Uterus (tissue), 4 donors: ENCODE results near the gene ST7. TPM values are rescaled to one million over a fixed set of nuclear protein-coding genes. Genes with fewer than 3 reads are reported as not detected.

Source experiments
- DNase-seq, 2 donors: peaks; one replicate each; pipeline ENCODE4 v3.0.0-alpha.2; 2019 to 2020
- H3K27ac ChIP-seq, 2 donors: fragments of 200-600 bp; sonication (generic); 1 replicate in 1 of 2; 2 replicates in 1 of 2; pipeline ENCODE4 v1.5.1; 2016 to 2018
- H3K27me3 ChIP-seq, 2 donors: fragments of 200-600 bp; sonication (generic); one replicate each; pipeline ENCODE4 v1.5.1; 2018 to 2019; ENCODE audit warnings: control low read depth in 1 of 2
- H3K36me3 ChIP-seq, 2 donors: fragments of 200-600 bp; sonication (generic); one replicate each; pipeline ENCODE4 v1.5.1; 2019; ENCODE audit warnings: control low read depth in 1 of 2
- H3K4me1 ChIP-seq, 2 donors: fragments of 200-600 bp; sonication (generic); one replicate each; pipeline ENCODE4 v1.5.1; 2018 to 2019; ENCODE audit warnings: control low read depth in 1 of 2
- H3K4me3 ChIP-seq, 2 donors: fragments of 200-600 bp; sonication (generic); 1 replicate in 1 of 2; 2 replicates in 1 of 2; pipeline ENCODE4 v1.5.1; 2018 to 2019; ENCODE audit warnings: mild to moderate bottlenecking in 1 of 2
- H3K9me3 ChIP-seq, 2 donors: fragments of 200-600 bp; sonication (generic); one replicate each; pipeline ENCODE4 v1.5.1; 2019; ENCODE audit warnings: control low read depth in 1 of 2
- POLR2A ChIP-seq, 2 donors: fragments of 450-650 bp; IDR thresholded peaks; one replicate each; pipeline ENCODE4 v1.6.1; 2016; ENCODE audit warnings: antibody characterized with exemption in 2 of 2, mild to moderate bottlenecking in 1 of 2, moderate library complexity in 1 of 2
- intact Hi-C: fragments of 100-400 bp; cut with DNase I; formaldehyde crosslinking; loops from one replicate; pipeline ENCODE4 v1.15.1; 2023; ENCODE audit warnings: low total_unique reads
- total RNA-seq, 4 donors: library from RNA; depleted of rRNA in 3 of 4; stranded (reverse); fragments of >200 nt in 3 of 4; gene quantifications; one replicate each; pipeline versions ENCODE4 v1.1.0 to v1.2.4, GENCODE V29; 2014 to 2023
- TF ChIP-seq, protein P1 (sequence below), 4 experiments: fragments of 200-600 bp in 2 of 4; fragments of 450-650 bp in 2 of 4; sonication (generic) in 2 of 4; IDR thresholded peaks; one replicate each; pipeline ENCODE4 v1.5.1; 2016 to 2019; ENCODE audit warnings: antibody characterized with exemption in 4 of 4, mild to moderate bottlenecking in 2 of 4, moderate library complexity in 1 of 4
- donor health status: DM: yes; HTN: yes; CAD: no.

The ST7 gene
- total RNA-seq, 4 donors from 2014 or later: 27.4 to 41.0 (median 31.4) TPM

DNA sequence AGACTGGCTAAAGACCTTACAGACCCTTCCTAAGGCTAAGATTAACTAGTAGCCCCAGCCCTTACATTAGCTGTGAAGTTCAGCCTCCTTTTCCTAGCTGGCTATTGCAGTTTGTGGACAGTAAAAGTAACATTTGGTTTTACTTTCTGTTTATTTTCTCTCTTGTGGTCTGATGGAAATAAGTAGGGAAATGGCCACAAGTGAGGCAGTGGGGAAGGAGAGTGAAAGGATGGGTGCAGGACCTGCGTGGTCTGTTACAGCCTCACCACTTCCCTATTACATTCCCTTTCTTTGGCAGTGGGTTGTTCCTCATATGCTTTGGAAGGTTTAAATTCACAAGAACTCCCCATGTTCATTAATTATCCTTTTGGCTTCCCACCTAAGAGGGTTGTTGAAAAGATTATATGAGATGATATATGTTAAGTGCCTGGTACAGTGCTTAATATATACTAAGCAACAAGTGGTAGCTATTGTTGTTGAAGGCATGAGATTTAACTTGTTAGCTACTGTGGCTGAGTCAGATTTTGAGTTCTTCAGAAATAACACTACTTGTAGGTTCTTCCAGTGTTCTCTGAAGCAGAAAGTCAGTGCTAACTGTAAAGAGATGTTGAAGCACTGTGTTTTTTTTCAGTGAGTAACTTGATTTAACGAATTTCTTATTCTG lies 181.7 kb downstream of the ST7 start:
- H3K9me3 ChIP-seq: no peaks in the 10 kb centered on the region
- H3K27me3 ChIP-seq: no peaks in the 10 kb centered on the region
- no peak overlapping the region for H3K27ac ChIP-seq
- no peak for DNase-seq
- intact Hi-C loops: no loop called here
- H3K36me3 ChIP-seq: no peaks in the 10 kb centered on the region
- TF ChIP-seq POLR2A (IDR thresholded peaks at IDR 0.05): no peak
- TF ChIP-seq, protein P1, sequence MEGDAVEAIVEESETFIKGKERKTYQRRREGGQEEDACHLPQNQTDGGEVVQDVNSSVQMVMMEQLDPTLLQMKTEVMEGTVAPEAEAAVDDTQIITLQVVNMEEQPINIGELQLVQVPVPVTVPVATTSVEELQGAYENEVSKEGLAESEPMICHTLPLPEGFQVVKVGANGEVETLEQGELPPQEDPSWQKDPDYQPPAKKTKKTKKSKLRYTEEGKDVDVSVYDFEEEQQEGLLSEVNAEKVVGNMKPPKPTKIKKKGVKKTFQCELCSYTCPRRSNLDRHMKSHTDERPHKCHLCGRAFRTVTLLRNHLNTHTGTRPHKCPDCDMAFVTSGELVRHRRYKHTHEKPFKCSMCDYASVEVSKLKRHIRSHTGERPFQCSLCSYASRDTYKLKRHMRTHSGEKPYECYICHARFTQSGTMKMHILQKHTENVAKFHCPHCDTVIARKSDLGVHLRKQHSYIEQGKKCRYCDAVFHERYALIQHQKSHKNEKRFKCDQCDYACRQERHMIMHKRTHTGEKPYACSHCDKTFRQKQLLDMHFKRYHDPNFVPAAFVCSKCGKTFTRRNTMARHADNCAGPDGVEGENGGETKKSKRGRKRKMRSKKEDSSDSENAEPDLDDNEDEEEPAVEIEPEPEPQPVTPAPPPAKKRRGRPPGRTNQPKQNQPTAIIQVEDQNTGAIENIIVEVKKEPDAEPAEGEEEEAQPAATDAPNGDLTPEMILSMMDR (IDR thresholded peaks at IDR 0.05): no peak
- no peak overlapping the region for H3K4me3 ChIP-seq
- no peaks in the 10 kb centered on the region for H3K4me1 ChIP-seq

DNA sequence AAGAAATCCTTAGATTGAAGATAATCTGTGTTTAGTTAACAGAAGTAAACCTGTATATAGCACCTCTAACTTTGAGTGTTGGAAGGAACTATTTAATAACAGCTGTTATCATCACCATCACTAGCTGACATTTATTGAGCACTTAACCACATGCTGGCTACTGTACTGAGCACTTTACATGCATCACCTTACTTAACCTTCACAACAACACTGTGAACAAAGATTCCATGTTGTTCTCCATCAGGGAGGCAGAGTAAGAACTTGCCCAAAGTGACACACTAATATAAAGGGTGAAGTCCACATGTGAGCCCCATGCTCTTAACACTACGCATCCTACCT lies 182.2 kb downstream of the ST7 start:
- Histone ChIP-seq H3K36me3 (no peaks in the 10 kb centered on the region), H3K27me3 (no peaks in the 10 kb centered on the region), H3K4me1 (no peaks in the 10 kb centered on the region), H3K4me3 (no peak overlapping the region), H3K27ac (no peak overlapping the region), H3K9me3 (no peaks in the 10 kb centered on the region)
- intact Hi-C loops: no loop called here
- no peak for TF ChIP-seq POLR2A (IDR thresholded peaks at IDR 0.05)
- TF ChIP-seq, protein P1 (IDR thresholded peaks at IDR 0.05): no peak
- DNase-seq: no peak

DNA sequence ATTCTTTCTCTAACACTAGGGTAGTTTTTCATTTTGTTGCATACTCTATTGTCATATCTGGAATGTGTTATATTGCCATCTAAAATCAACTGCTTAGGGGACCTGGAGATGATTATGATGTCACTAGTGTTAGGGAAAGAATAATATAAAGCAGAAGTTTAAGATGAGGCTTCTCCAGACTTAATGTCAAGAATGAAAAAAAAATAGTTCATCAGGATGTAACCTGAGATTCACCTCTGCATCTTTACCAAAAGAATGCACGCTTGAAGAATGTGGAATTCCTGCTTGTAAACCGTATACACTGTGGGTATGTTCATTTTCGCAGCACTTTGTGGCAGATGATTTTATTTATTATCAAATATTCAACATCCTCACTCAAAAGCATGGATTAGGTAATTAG lies 184.6 kb downstream of the ST7 start:
- Histone ChIP-seq H3K4me1 (no peaks in the 10 kb centered on the region), H3K9me3 (no peaks in the 10 kb centered on the region), H3K27me3 (no peaks in the 10 kb centered on the region), H3K36me3 (no peaks in the 10 kb centered on the region), H3K4me3 (no peak overlapping the region), H3K27ac (no peak overlapping the region)
- no peak for DNase-seq
- intact Hi-C loops: no loop called here
- TF ChIP-seq, protein P1 (IDR thresholded peaks at IDR 0.05): no peak
- no peak for TF ChIP-seq POLR2A (IDR thresholded peaks at IDR 0.05)

DNA sequence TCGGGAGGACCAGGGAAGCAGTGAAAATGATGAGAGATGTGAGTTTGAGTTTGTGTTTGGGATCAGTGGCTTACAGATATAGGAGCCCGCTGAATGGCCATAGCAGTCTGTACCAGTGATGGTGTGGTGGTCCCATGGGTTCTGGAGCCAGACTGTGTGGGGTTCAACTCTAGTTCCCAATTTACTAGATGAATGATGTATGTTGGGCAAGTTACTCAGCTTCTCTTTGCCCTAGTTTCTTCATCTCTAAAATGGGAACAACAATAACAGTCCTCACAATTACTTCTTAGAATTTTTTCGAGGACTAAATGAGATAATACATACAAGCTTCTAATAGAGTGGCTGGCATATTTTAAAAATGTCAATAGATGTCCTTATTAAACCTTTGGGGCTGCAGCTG lies 185.2 kb downstream of the ST7 start:
- no peaks in the 10 kb centered on the region for H3K36me3 ChIP-seq
- H3K4me1 ChIP-seq: no peaks in the 10 kb centered on the region
- H3K9me3 ChIP-seq: no peaks in the 10 kb centered on the region
- H3K27ac ChIP-seq: no peak overlapping the region
- intact Hi-C loops: no loop called here
- DNase-seq: no peak
- no peak for TF ChIP-seq POLR2A (IDR thresholded peaks at IDR 0.05)
- TF ChIP-seq, protein P1 (IDR thresholded peaks at IDR 0.05): no peak
- no peak overlapping the region for H3K4me3 ChIP-seq
- H3K27me3 ChIP-seq: no peaks in the 10 kb centered on the region

DNA sequence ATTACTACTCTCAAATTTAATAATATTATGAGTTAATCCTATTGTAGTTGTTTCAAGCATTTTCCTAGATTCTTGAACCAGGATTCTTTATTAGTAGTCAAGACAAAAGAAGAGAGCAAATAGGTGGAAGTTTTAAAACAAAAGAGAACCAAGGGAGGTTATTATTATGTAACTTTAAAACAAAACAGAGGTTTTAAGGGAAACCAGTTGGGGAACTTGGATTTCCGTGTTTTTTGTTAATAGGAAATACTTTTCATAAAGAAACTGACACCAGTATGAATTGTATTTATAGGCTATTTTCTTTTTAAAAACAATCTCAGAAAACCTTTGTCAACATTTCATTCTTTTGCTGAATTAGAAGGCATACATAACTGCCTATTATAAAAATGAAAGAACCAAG lies 185.7 kb downstream of the ST7 start:
- DNase-seq: no peak
- intact Hi-C loops: no loop called here
- Histone ChIP-seq H3K4me3 (no peak overlapping the region), H3K36me3 (no peaks in the 10 kb centered on the region), H3K27me3 (no peaks in the 10 kb centered on the region), H3K9me3 (no peaks in the 10 kb centered on the region), H3K27ac (no peak overlapping the region), H3K4me1 (no peaks in the 10 kb centered on the region)
- no peak for TF ChIP-seq POLR2A (IDR thresholded peaks at IDR 0.05)
- TF ChIP-seq, protein P1 (IDR thresholded peaks at IDR 0.05): no peak
